Neural cell (in vitro differentiated cells): ENCODE data around the gene NR2C1. TPM values are rescaled to one million over a fixed set of nuclear protein-coding genes. Genes with fewer than 3 reads are reported as not detected.

Experiments used
- H2AFZ ChIP-seq: fragments of 200-600, 300-800 bp; sonication (generic), shearing (Covaris generic); 2 replicates; pipeline ENCODE4 v1.6.0; 2014; ENCODE audit warnings: low read depth, mild to moderate bottlenecking, antibody characterized with exemption, low read length, moderate library complexity
- H3F3A ChIP-seq: fragments of 200-600 bp; shearing (Covaris generic); 2 replicates; pipeline ENCODE4 v1.6.1; 2016; ENCODE audit warnings: mild to moderate bottlenecking, moderate library complexity, mixed read lengths, antibody characterized with exemption, low read length; ENCODE audit not compliant: insufficient read depth, poor library complexity, severe bottlenecking
- H3K27ac ChIP-seq: fragments of 200-600, 300-800 bp; sonication (generic), shearing (Covaris generic); 2 replicates; pipeline ENCODE4 v1.5.1; 2014; ENCODE audit warnings: mild to moderate bottlenecking, low read length, moderate library complexity
- H3K27me3 ChIP-seq: fragments of 300-800, 200-600 bp; sonication (generic), shearing (Covaris generic); 2 replicates; pipeline ENCODE4 v1.6.0; 2014; ENCODE audit warnings: mild to moderate bottlenecking, low read depth, low read length, moderate library complexity; ENCODE audit not compliant: insufficient read depth
- H3K36me3 ChIP-seq: fragments of 300-800, 200-600 bp; sonication (generic), shearing (Covaris generic); 2 replicates; pipeline ENCODE4 v1.5.1; 2014; ENCODE audit warnings: mild to moderate bottlenecking, antibody characterized with exemption, low read length, moderate library complexity; ENCODE audit not compliant: insufficient read depth
- H3K4me2 ChIP-seq: fragments of 300-800, 200-600 bp; sonication (generic), shearing (Covaris generic); 2 replicates; pipeline ENCODE4 v1.6.0; 2014; ENCODE audit warnings: mild to moderate bottlenecking, low read length
- H3K4me3 ChIP-seq: fragments of 300-800, 200-600 bp; sonication (generic), shearing (Covaris generic); 2 replicates; pipeline ENCODE4 v1.5.1; 2014; ENCODE audit warnings: mild to moderate bottlenecking, low read length, moderate library complexity
- H3K79me2 ChIP-seq: fragments of 200-600 bp; shearing (Covaris generic); replicated peaks from 2 replicates; pipeline ENCODE4 v1.6.0; 2014; ENCODE audit warnings: mild to moderate bottlenecking, low read length, moderate library complexity; ENCODE audit not compliant: insufficient read depth
- H3K9ac ChIP-seq: fragments of 300-800, 200-600 bp; sonication (generic), shearing (Covaris generic); 2 replicates; pipeline ENCODE4 v1.6.1; 2016; ENCODE audit warnings: mild to moderate bottlenecking, low read length, mixed read lengths
- H3K9me2 ChIP-seq: fragments of 200-600 bp; shearing (Covaris generic); 2 replicates; pipeline ENCODE4 v1.6.1; 2016; ENCODE audit warnings: mild to moderate bottlenecking, low read length, mixed read lengths; ENCODE audit not compliant: insufficient read depth
- H3K9me3 ChIP-seq: fragments of 200-600, 300-800 bp; sonication (generic), shearing (Covaris generic); 2 replicates; pipeline ENCODE4 v1.6.1; 2016; ENCODE audit warnings: mild to moderate bottlenecking, mixed run types, low read length, moderate library complexity, mixed read lengths
- H4K20me1 ChIP-seq: fragments of 200-600 bp; shearing (Covaris generic); 2 replicates; pipeline ENCODE4 v1.6.1; 2016; ENCODE audit warnings: mild to moderate bottlenecking, mixed run types; ENCODE audit not compliant: insufficient read depth
- EP300 ChIP-seq: fragments of 450-650 bp; conservative IDR thresholded peaks from 2 replicates; pipeline ENCODE4 v1.6.1; 2014; ENCODE audit warnings: antibody characterized with exemption, mild to moderate bottlenecking, moderate library complexity; ENCODE audit not compliant: poor library complexity, severe bottlenecking
- EZH2 ChIP-seq: fragments of 200-600, 300-800 bp; shearing (Covaris generic), sonication (generic); IDR thresholded peaks from 2 replicates; pipeline ENCODE4 v1.6.1; 2014; ENCODE audit warnings: antibody characterized with exemption, low read length, borderline replicate concordance, mild to moderate bottlenecking; ENCODE audit not compliant: insufficient read depth, poor library complexity, severe bottlenecking
- MXI1 ChIP-seq: fragments of 450-650 bp; conservative IDR thresholded peaks from 2 replicates; pipeline ENCODE4 v1.6.1; 2014; ENCODE audit warnings: antibody characterized with exemption, mild to moderate bottlenecking; ENCODE audit not compliant: poor library complexity, severe bottlenecking
- POLR2AphosphoS5 ChIP-seq: IDR thresholded peaks from 2 replicates; pipeline ENCODE4 v1.6.1; 2012
- RAD21 ChIP-seq: fragments of 450-650 bp; conservative IDR thresholded peaks from 2 replicates; pipeline ENCODE4 v1.6.1; 2014; ENCODE audit warnings: antibody characterized with exemption, mild to moderate bottlenecking, moderate library complexity
- SMC3 ChIP-seq: fragments of 450-650 bp; conservative IDR thresholded peaks from 2 replicates; pipeline ENCODE4 v1.6.1; 2014; ENCODE audit warnings: antibody characterized with exemption, mild to moderate bottlenecking, moderate library complexity; ENCODE audit not compliant: poor library complexity
- TAF1 ChIP-seq: IDR thresholded peaks from 2 replicates; pipeline ENCODE4 v1.6.1; 2012; ENCODE audit warnings: low read depth
- polyA plus RNA-seq: library from polyadenylated mRNA; depleted of rRNA; stranded (reverse); fragments of >200 nt; gene quantifications from 2 replicates; pipeline ENCODE4 v1.2.3, GENCODE V29; 2014
- TF ChIP-seq, protein P1 (sequence below): IDR thresholded peaks from 2 replicates; pipeline ENCODE4 v1.6.1; 2012; ENCODE audit warnings: borderline replicate concordance
- TF ChIP-seq, protein P2 (sequence below): fragments of 450-650 bp; IDR thresholded peaks from 2 replicates; pipeline ENCODE4 v1.5.1; 2014; ENCODE audit warnings: antibody characterized with exemption, mild to moderate bottlenecking, moderate library complexity; ENCODE audit not compliant: poor library complexity, severe bottlenecking

Gene NR2C1
- polyA plus RNA-seq, 1 donor from 2014 or later, result 137 TPM

GRCh38 chr12:94970560-94970959 is 102.9 kb downstream of the NR2C1 start:
- no peaks in the 10 kb centered on the region for H4K20me1 ChIP-seq
- H3K9me3 ChIP-seq, result no peaks in the 10 kb centered on the region
- no peaks in the 10 kb centered on the region for H3K27me3 ChIP-seq
- no peak overlapping the region for H3K4me2 ChIP-seq
- no peak overlapping the region for H3K4me3 ChIP-seq
- H3K9ac ChIP-seq, result no peak overlapping the region
- no peaks in the 10 kb centered on the region for H3K9me2 ChIP-seq
- H3F3A ChIP-seq, result no peaks in the 10 kb centered on the region
- TF ChIP-seq RAD21 (no peak), TAF1 (no peak), POLR2AphosphoS5 (no peak), MXI1 (no peak), SMC3 (no peak), EZH2 (no peak), EP300 (no peak)
- TF ChIP-seq, protein P1, sequence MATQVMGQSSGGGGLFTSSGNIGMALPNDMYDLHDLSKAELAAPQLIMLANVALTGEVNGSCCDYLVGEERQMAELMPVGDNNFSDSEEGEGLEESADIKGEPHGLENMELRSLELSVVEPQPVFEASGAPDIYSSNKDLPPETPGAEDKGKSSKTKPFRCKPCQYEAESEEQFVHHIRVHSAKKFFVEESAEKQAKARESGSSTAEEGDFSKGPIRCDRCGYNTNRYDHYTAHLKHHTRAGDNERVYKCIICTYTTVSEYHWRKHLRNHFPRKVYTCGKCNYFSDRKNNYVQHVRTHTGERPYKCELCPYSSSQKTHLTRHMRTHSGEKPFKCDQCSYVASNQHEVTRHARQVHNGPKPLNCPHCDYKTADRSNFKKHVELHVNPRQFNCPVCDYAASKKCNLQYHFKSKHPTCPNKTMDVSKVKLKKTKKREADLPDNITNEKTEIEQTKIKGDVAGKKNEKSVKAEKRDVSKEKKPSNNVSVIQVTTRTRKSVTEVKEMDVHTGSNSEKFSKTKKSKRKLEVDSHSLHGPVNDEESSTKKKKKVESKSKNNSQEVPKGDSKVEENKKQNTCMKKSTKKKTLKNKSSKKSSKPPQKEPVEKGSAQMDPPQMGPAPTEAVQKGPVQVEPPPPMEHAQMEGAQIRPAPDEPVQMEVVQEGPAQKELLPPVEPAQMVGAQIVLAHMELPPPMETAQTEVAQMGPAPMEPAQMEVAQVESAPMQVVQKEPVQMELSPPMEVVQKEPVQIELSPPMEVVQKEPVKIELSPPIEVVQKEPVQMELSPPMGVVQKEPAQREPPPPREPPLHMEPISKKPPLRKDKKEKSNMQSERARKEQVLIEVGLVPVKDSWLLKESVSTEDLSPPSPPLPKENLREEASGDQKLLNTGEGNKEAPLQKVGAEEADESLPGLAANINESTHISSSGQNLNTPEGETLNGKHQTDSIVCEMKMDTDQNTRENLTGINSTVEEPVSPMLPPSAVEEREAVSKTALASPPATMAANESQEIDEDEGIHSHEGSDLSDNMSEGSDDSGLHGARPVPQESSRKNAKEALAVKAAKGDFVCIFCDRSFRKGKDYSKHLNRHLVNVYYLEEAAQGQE, result no peak
- TF ChIP-seq, protein P2, sequence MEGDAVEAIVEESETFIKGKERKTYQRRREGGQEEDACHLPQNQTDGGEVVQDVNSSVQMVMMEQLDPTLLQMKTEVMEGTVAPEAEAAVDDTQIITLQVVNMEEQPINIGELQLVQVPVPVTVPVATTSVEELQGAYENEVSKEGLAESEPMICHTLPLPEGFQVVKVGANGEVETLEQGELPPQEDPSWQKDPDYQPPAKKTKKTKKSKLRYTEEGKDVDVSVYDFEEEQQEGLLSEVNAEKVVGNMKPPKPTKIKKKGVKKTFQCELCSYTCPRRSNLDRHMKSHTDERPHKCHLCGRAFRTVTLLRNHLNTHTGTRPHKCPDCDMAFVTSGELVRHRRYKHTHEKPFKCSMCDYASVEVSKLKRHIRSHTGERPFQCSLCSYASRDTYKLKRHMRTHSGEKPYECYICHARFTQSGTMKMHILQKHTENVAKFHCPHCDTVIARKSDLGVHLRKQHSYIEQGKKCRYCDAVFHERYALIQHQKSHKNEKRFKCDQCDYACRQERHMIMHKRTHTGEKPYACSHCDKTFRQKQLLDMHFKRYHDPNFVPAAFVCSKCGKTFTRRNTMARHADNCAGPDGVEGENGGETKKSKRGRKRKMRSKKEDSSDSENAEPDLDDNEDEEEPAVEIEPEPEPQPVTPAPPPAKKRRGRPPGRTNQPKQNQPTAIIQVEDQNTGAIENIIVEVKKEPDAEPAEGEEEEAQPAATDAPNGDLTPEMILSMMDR, result no peak
- H3K27ac ChIP-seq, result no peak overlapping the region
- H3K79me2 ChIP-seq, result no peaks in the 10 kb centered on the region
- no peak overlapping the region for H2AFZ ChIP-seq
- peaks cover 6% of the 10 kb centered on the region for H3K36me3 ChIP-seq

Other genes starting within 250 kb of the NR2C1 start
- gene NDUFA12, start 69.9 kb downstream of the NR2C1 start, polyA plus RNA-seq, result 357 and 381 TPM in 2 replicates
- gene FGD6, start 143.8 kb upstream of the NR2C1 start, polyA plus RNA-seq, result 4.6 and 7.1 TPM in 2 replicates
- 192 and 219 TPM in 2 replicates for gene VEZT, start 144.2 kb upstream of the NR2C1 start, polyA plus RNA-seq